ENCODE data around the gene NKG7. TPM values are rescaled to one million over a fixed set of nuclear protein-coding genes. Genes with fewer than 3 reads are reported as not detected.

The NKG7 gene
- total and polyA plus RNA-seq, 2 donors, result 10.5 to 11.6 TPM

GRCh38 chr19:51333836-51334460 lies 38.5 kb downstream of the NKG7 start:
- 95% methylated on average over 13 of the region's 13 CpGs for WGBS
- Histone ChIP-seq H3K36me3 (ENCODE audit: control insufficient read depth in 2 of 2, insufficient read depth in 2 of 2, low read length in 1 of 2) (no peaks in the 10 kb centered on the region), H3K9me3 (ENCODE audit: control insufficient read depth in 2 of 2, insufficient read depth in 1 of 2, low read length in 1 of 2) (peaks cover 0 to 2% of the 10 kb centered on the region in 2 donors), H3K27me3 (ENCODE audit: control insufficient read depth in 2 of 2, insufficient read depth in 1 of 2, low read length in 1 of 2) (peaks cover 0 to 6% of the 10 kb centered on the region in 2 donors), H3K27ac (ENCODE audit: low read depth in 1 of 2, low read length in 1 of 2) (no peak overlapping the region), H3K4me1 (ENCODE audit: control insufficient read depth in 2 of 2, insufficient read depth in 2 of 2, low read length in 2 of 2) (peaks cover 0 to 8% of the 10 kb centered on the region in 2 donors), H3K4me3 (ENCODE audit: low read length in 2 of 2) (no peak overlapping the region)
- no peak for DNase-seq (ENCODE audit: low read depth in 6 of 9, low spot score in 9 of 9)

GRCh38 chr19:51331716-51332115 lies 40.7 kb downstream of the NKG7 start:
- H3K9me3 ChIP-seq (ENCODE audit: control insufficient read depth in 2 of 2, insufficient read depth in 1 of 2, low read length in 1 of 2), result peaks cover 0 to 2% of the 10 kb centered on the region in 2 donors
- DNase-seq (ENCODE audit: low read depth in 6 of 9, low spot score in 9 of 9), result no peak
- no peak overlapping the region for H3K27ac ChIP-seq (ENCODE audit: low read depth in 1 of 2, low read length in 1 of 2)
- no peak overlapping the region for H3K4me3 ChIP-seq (ENCODE audit: low read length in 2 of 2)
- peaks cover 0 to 4% of the 10 kb centered on the region in 2 donors for H3K4me1 ChIP-seq (ENCODE audit: control insufficient read depth in 2 of 2, insufficient read depth in 2 of 2, low read length in 2 of 2)
- H3K36me3 ChIP-seq (ENCODE audit: control insufficient read depth in 2 of 2, insufficient read depth in 2 of 2, low read length in 1 of 2), result no peaks in the 10 kb centered on the region
- WGBS, result 93% methylated on average over 6 of the region's 6 CpGs
- peaks cover 18 to 24% of the 10 kb centered on the region in 2 donors for H3K27me3 ChIP-seq (ENCODE audit: control insufficient read depth in 2 of 2, insufficient read depth in 1 of 2, low read length in 1 of 2)

GRCh38 chr19:51331193-51331592 lies 41.3 kb downstream of the NKG7 start:
- Histone ChIP-seq H3K36me3 (ENCODE audit: control insufficient read depth in 2 of 2, insufficient read depth in 2 of 2, low read length in 1 of 2) (no peaks in the 10 kb centered on the region), H3K27ac (ENCODE audit: low read depth in 1 of 2, low read length in 1 of 2) (no peak overlapping the region), H3K4me1 (ENCODE audit: control insufficient read depth in 2 of 2, insufficient read depth in 2 of 2, low read length in 2 of 2) (peaks cover 0 to 4% of the 10 kb centered on the region in 2 donors), H3K9me3 (ENCODE audit: control insufficient read depth in 2 of 2, insufficient read depth in 1 of 2, low read length in 1 of 2) (peaks cover 0 to 2% of the 10 kb centered on the region in 2 donors), H3K27me3 (ENCODE audit: control insufficient read depth in 2 of 2, insufficient read depth in 1 of 2, low read length in 1 of 2) (peaks cover 23 to 29% of the 10 kb centered on the region in 2 donors), H3K4me3 (ENCODE audit: low read length in 2 of 2) (no peak overlapping the region)
- 64% methylated on average over 3 of the region's 3 CpGs for WGBS
- no peak for DNase-seq (ENCODE audit: low read depth in 6 of 9, low spot score in 9 of 9)

DNA sequence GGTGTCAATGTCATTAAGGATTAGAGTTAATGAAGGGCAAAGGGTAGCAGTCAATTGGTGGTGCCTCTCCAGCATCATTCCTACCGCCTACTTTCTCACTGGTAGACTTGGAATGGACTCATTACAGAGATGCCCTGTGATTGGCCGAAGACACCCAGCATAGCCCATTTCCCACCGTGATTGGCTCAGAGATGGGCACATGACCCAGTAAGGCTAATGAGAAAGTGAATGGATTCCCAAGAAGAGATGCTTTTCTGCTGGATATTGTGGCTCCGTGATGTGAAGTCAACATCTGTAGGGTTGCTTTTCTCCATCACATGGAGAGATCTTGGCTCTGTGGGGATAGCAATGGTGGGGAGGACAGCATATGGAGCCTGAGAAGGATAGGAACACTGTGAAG lies 42.1 kb downstream of the NKG7 start:
- peaks cover 0 to 2% of the 10 kb centered on the region in 2 donors for H3K9me3 ChIP-seq (ENCODE audit: control insufficient read depth in 2 of 2, insufficient read depth in 1 of 2, low read length in 1 of 2)
- H3K4me1 ChIP-seq (ENCODE audit: control insufficient read depth in 2 of 2, insufficient read depth in 2 of 2, low read length in 2 of 2), result peaks cover 0 to 4% of the 10 kb centered on the region in 2 donors
- no peak for DNase-seq (ENCODE audit: low read depth in 6 of 9, low spot score in 9 of 9)
- H3K4me3 ChIP-seq (ENCODE audit: low read length in 2 of 2), result no peak overlapping the region
- H3K36me3 ChIP-seq (ENCODE audit: control insufficient read depth in 2 of 2, insufficient read depth in 2 of 2, low read length in 1 of 2), result no peaks in the 10 kb centered on the region
- over 99% methylated on average over 4 of the region's 4 CpGs for WGBS
- peaks cover 27 to 37% of the 10 kb centered on the region in 2 donors for H3K27me3 ChIP-seq (ENCODE audit: control insufficient read depth in 2 of 2, insufficient read depth in 1 of 2, low read length in 1 of 2)
- H3K27ac ChIP-seq (ENCODE audit: low read depth in 1 of 2, low read length in 1 of 2), result no peak overlapping the region

- WGBS, result 77% methylated on average over 5 of the region's 5 CpGs
- Histone ChIP-seq H3K27me3 (ENCODE audit: control insufficient read depth in 2 of 2, insufficient read depth in 1 of 2, low read length in 1 of 2) (peaks cover 31 to 44% of the 10 kb centered on the region in 2 donors), H3K4me1 (ENCODE audit: control insufficient read depth in 2 of 2, insufficient read depth in 2 of 2, low read length in 2 of 2) (peaks cover 0 to 4% of the 10 kb centered on the region in 2 donors), H3K36me3 (ENCODE audit: control insufficient read depth in 2 of 2, insufficient read depth in 2 of 2, low read length in 1 of 2) (no peaks in the 10 kb centered on the region), H3K4me3 (ENCODE audit: low read length in 2 of 2) (no peak overlapping the region), H3K9me3 (ENCODE audit: control insufficient read depth in 2 of 2, insufficient read depth in 1 of 2, low read length in 1 of 2) (peaks cover 0 to 2% of the 10 kb centered on the region in 2 donors), H3K27ac (ENCODE audit: low read depth in 1 of 2, low read length in 1 of 2) (no peak overlapping the region)
- no peak for DNase-seq (ENCODE audit: low read depth in 6 of 9, low spot score in 9 of 9)
Measured at GRCh38 chr19:51329411-51329810, 43.0 kb downstream of the NKG7 start.

- Histone ChIP-seq H3K36me3 (ENCODE audit: control insufficient read depth in 2 of 2, insufficient read depth in 2 of 2, low read length in 1 of 2) (no peaks in the 10 kb centered on the region), H3K4me3 (ENCODE audit: low read length in 2 of 2) (peak overlapping the region in 1 of 2 donors; percentile 20), H3K27me3 (ENCODE audit: control insufficient read depth in 2 of 2, insufficient read depth in 1 of 2, low read length in 1 of 2) (peaks cover 31 to 52% of the 10 kb centered on the region in 2 donors), H3K27ac (ENCODE audit: low read depth in 1 of 2, low read length in 1 of 2) (no peak overlapping the region), H3K4me1 (ENCODE audit: control insufficient read depth in 2 of 2, insufficient read depth in 2 of 2, low read length in 2 of 2) (peaks cover 0 to 4% of the 10 kb centered on the region in 2 donors), H3K9me3 (ENCODE audit: control insufficient read depth in 2 of 2, insufficient read depth in 1 of 2, low read length in 1 of 2) (peaks cover 0 to 2% of the 10 kb centered on the region in 2 donors)
- 6% methylated on average over 75 of the region's 75 CpGs for WGBS
- peak in 5 of 9 donors; percentile 11 to 56 (median 28) for DNase-seq (ENCODE audit: low read depth in 6 of 9, low spot score in 9 of 9)
Measured at GRCh38 chr19:51327066-51328001, 45.1 kb downstream of the NKG7 start.

DNA sequence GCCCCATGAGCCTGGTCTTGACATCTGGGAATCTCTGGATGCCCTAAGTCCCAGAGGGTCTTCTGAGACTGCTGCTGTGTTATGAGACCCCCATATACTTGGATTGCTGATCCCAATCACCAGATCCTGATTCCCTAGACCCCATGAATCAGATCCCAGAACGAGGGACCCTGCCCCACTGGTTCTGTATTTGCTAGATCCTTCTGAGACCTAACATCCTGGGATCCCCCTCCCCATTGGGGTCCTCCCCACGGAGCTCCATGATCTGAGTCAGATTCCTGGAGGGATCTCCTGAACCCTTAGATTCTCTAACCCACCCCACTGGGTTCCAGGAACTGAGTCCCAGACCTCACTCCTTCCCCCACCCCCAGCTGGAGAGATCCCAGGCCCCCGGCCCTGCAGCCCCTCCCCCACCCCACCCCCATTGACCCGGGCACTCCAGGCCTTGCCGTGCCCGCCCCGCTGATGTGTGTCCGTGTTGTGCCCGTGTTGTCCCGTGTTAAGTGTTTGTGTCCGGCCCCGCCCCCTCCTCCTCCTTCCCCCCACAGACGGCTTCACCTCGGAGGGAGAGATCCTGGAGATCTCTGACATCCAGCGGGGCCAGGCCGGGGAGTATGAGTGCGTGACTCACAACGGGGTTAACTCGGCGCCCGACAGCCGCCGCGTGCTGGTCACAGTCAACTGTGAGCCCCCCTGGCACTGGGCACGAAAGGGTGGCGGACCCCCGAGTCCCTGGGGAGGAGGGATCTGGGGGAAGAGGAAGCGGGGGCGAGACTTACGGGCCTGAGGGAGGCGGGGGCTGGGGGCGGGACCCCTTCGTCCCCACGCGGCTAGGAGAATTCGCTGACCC lies 46.0 kb downstream of the NKG7 start:
- Histone ChIP-seq H3K4me1 (ENCODE audit: control insufficient read depth in 2 of 2, insufficient read depth in 2 of 2, low read length in 2 of 2) (peaks cover 0 to 4% of the 10 kb centered on the region in 2 donors), H3K4me3 (ENCODE audit: low read length in 2 of 2) (no peak overlapping the region), H3K27me3 (ENCODE audit: control insufficient read depth in 2 of 2, insufficient read depth in 1 of 2, low read length in 1 of 2) (peaks cover 31 to 52% of the 10 kb centered on the region in 2 donors), H3K27ac (ENCODE audit: low read depth in 1 of 2, low read length in 1 of 2) (no peak overlapping the region), H3K9me3 (ENCODE audit: control insufficient read depth in 2 of 2, insufficient read depth in 1 of 2, low read length in 1 of 2) (peaks cover 0 to 2% of the 10 kb centered on the region in 2 donors), H3K36me3 (ENCODE audit: control insufficient read depth in 2 of 2, insufficient read depth in 2 of 2, low read length in 1 of 2) (no peaks in the 10 kb centered on the region)
- no peak for DNase-seq (ENCODE audit: low read depth in 6 of 9, low spot score in 9 of 9)
- WGBS, result 24% methylated on average over 36 of the region's 36 CpGs

- no peaks in the 10 kb centered on the region for H3K36me3 ChIP-seq (ENCODE audit: control insufficient read depth in 2 of 2, insufficient read depth in 2 of 2, low read length in 1 of 2)
- peaks cover 31 to 52% of the 10 kb centered on the region in 2 donors for H3K27me3 ChIP-seq (ENCODE audit: control insufficient read depth in 2 of 2, insufficient read depth in 1 of 2, low read length in 1 of 2)
- H3K4me3 ChIP-seq (ENCODE audit: low read length in 2 of 2), result no peak overlapping the region
- WGBS, result 70% methylated on average over 26 of the region's 26 CpGs
- H3K4me1 ChIP-seq (ENCODE audit: control insufficient read depth in 2 of 2, insufficient read depth in 2 of 2, low read length in 2 of 2), result peaks cover 0 to 4% of the 10 kb centered on the region in 2 donors
- DNase-seq (ENCODE audit: low read depth in 6 of 9, low spot score in 9 of 9), result no peak
- no peak overlapping the region for H3K27ac ChIP-seq (ENCODE audit: low read depth in 1 of 2, low read length in 1 of 2)
- H3K9me3 ChIP-seq (ENCODE audit: control insufficient read depth in 2 of 2, insufficient read depth in 1 of 2, low read length in 1 of 2), result no peaks in the 10 kb centered on the region
Measured at GRCh38 chr19:51325161-51325976, 47.1 kb downstream of the NKG7 start.
